HG03571 (cell line): ENCODE results near the gene PTGES3L.

Experiments used
- ATAC-seq: cut with Tn5 transposase; IDR thresholded peaks from one replicate; pipeline ENCODE4 v1.9.1; 2021; ENCODE audit not compliant: unreplicated experiment

Gene PTGES3L

DNA sequence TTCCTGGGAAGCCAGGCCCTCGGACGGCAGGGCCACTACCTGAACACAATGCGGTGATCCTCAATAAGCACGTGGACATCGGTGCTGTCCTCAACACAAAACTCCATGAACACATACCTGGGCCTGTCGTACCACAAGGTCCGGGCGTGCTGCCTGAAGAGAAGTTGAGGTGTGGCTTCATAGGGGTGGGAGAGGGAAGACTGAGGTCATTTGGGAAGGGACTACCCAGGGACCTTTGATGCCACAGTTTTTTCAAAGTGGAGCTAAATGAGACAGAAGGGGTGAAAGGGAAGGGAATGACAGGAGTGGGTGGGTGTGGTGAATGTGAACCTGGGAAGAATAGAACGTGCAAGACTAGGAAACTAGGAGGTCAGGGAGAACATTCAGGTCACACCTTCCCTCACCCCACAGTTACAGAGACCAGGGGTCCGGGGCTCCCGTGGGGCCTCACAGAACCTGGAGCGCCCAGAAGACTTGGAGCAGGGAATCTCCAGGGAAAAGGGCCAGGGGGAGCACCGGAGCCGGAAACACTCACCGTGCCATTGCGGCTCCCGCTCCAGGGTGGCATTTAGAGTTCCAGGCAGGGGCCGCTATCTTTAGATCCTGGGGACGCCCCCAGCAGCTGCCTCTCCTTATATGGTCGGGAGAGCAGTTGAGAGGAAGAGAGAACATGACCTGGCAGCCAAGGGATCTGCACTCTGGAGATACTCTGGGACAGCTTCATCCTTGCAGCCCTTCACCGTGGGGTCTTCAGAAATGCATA, at the start of gene PTGES3L:
Gene PTGES3L, minus strand, starts transcription at position 570 of the 763 bp plus-strand sequence. Its CDS starts 27 bp downstream, at position 543.
- no peak for ATAC-seq

DNA sequence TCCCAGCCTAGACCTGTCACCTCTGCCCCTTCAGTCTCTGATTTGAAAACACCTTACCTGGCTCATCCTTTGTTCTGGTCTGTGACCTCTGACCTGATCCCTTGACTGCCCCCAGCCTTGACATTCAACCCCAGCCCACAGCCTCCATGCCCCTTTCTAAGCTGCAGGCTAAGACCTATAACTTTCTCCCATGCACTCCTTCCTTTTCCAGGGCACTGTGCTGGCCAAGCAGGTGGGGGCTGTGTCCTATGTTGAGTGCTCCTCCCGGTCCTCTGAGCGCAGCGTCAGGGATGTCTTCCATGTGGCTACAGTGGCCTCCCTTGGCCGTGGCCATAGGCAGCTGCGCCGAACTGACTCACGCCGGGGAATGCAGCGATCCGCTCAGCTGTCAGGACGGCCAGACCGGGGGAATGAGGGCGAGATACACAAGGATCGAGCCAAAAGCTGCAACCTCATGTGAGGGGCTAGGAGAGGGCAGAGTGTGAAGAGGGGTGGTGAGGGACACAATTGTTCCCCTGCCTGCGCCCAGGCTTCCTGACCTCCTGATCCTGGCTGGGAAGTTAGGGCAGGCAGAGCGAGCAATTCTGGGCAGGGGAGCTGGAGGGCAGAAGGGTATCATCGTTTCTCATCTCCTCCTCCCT, 48.5 kb upstream of the PTGES3L start:
- no peak for ATAC-seq

- ATAC-seq: no peak
Measured at GRCh38 chr17:43027091-43028032, 47.5 kb upstream of the PTGES3L start.

DNA sequence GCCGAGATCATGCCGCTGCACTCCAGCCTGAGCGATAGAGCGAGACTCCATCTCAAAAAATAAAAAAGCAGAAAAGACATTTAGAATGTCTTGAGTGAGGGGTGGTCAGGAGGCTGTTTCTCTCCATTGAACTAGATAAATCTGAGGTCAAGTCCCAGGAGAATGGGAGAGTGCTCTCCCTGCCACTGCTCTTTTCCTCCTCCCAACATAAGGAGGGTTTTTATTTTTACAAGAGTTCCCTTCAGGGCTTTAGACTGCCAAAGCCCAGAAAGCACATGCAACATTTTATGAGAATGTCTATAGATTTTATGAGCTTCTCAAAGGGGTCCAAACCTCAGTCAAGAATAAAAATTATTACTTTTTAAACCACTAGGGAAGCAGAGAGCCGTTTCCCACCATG, 46.7 kb upstream of the PTGES3L start:
- ATAC-seq: no peak

DNA sequence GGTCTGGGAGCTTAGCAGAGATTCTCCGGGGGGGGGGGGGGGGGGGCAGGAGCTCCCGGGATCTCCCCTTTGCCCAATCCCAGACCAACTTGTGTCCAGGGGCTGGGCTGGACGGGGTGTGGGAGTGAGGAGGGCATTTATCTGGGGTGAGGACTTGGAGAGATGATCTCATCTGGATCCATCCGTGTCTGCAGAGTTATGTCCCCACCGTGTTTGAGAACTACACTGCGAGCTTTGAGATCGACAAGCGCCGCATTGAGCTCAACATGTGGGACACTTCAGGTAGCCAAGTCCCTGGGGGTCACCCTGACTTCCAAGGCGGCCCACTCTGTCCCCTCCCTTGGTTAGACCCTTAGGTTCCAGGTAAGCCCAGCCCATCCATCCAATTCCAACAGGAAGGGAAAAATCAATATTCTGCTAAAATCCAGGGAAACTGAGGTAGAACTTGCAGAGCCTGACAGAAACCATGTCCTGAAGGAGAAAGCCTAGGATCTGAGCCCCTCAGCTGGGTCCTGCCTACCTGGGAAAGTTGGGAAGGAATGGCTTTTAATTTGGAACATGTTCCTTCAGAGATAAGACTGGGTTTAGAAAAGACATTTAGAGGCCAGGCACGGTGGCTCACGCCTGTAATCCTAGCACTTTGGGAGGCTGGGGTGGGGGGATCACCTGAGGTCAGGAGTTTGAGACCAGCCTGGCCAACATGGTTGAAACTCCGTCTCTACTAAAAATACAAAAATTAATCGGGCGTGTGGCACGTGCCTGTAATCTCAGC, 46.1 kb upstream of the PTGES3L start:
- no peak for ATAC-seq

GRCh38 chr17:43025290-43025657, 45.4 kb upstream of the PTGES3L start:
- no peak for ATAC-seq

DNA sequence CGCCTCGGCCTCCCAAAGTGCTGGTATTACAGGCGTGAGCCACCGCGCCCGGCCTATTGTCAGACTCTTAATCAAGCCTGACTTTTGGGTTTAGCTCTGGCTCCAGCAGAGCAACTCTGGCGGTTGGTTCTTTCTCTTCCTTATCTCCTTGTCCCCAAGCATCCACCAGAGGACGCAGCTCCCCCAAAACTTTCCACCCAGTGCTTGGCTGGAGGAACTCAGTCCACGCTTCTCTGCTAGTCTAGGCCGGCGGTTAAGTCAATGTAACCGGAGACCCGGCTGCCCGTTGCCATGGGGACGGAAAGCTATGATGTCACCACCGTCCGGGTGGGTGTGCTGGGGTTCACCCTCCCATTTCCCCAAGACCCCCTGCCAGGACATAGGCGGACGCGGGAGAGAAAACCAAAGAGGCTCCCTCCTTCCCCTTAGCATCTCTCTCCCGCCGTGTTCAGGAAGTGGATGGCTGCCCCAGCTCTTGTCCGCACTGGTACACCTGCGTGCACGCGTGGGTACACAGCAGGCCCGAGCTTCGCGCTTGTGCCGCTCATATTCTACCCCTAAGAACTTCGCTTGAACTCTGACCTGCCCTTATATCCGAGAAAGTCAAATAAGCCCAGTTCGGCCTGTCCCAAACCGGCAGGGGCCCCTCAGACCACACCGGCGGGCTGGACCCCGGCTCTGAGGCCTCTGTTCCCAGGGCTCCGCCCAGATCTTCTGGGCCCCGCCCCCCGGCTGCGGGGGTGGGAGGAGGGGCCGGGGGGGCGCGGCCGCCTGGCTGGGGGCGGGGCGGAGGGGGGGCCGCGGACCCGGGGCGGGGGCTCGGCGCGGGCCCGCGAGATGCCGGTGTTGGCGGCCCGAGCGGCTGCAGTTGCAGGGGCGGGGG, 44.8 kb upstream of the PTGES3L start, which contains the start of gene RND2:
Gene RND2, plus strand, starts transcription at position 825 of the 883 bp plus-strand sequence. CDS start 117 bp downstream, outside the sequence.
- ATAC-seq: no peak

DNA sequence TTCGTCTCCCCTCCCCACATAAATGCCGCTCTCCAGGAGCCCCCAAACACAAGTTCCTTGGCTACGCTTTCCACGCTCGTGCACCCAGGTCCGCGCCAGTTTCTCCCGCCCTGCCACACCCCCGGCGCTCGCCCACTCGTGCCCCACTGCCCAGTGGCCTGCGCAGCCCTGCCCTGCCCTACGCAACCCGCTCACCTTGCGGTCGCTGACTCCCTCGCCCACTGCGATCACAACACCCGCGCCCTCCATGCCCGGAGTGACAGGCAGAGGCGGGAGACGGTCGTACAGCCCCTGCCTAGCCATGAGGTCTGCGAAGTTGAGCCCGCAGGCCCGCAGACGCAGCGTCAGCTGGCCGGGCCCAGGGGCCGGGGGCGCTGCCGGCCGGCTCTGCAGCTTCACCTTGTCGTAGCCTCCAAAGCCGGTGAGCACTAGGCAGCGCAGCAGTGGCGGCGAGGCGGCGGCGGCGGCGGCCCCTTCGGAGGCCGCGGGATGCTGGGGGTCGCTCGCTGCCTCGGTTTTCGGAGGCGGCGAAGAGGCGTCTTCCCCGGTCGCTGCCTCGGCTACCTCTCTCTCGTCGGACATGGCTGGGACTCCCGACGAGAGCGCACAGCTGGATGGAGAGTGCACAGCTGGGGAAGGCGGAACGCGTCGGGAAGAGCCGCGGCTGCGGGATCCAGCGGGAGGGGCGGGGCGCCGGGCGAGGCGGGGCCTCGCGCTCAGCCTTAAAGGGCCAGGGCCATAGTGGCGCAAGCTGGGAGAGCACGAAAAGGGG, 42.0 kb upstream of the PTGES3L start, which contains the start of gene VAT1:
Gene VAT1, minus strand, starts transcription at position 645 of the 772 bp plus-strand sequence. Its CDS starts 63 bp downstream, at position 582.
- no peak for ATAC-seq

GRCh38 chr17:43020789-43021740, 41.2 kb upstream of the PTGES3L start:
- no peak for ATAC-seq

- ATAC-seq: no peak
Measured at GRCh38 chr17:43020030-43020621, 40.2 kb upstream of the PTGES3L start.

GRCh38 chr17:43019418-43019817, 39.5 kb upstream of the PTGES3L start:
- ATAC-seq: no peak

DNA sequence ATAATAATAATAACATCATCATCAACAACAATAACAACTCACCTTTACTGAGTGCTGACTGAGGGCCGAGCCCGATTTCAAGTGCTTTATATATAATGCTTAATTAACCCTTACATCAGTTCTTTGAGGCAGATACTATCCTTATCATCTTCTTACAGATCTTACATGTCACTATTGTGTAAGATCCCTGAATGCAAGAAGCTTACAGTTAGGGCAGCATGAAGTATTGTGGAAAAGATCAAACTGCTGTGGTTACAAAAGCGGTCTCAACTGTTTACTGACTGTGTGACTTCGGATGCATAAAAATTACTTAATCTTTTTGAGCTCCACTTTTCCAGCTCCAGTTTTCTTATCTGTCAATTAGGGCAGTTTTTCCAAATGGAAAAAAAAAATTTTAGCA, 39.1 kb upstream of the PTGES3L start:
- no peak for ATAC-seq

- no peak for ATAC-seq
Measured at GRCh38 chr17:43018008-43018853, 38.4 kb upstream of the PTGES3L start.

DNA sequence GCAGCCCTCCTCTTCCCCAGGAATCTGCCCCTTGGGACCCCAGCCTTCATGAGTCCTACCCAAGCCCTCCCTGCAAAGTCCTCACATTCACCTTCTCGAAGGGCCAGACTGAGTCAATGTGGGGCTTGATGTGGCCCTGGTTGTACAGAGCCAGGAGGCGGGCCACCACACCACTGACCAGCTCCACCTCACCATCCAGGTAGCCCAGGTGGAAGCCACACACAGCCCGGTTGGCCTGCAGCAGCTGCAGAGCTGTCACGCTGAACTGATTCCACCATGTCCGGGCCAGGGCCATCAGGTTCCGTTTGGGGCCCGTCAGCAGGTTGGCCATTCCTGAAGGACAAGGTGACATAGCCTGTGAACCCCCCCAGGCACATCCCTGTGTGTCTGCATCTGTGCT, 36.3 kb upstream of the PTGES3L start:
- ATAC-seq: no peak

DNA sequence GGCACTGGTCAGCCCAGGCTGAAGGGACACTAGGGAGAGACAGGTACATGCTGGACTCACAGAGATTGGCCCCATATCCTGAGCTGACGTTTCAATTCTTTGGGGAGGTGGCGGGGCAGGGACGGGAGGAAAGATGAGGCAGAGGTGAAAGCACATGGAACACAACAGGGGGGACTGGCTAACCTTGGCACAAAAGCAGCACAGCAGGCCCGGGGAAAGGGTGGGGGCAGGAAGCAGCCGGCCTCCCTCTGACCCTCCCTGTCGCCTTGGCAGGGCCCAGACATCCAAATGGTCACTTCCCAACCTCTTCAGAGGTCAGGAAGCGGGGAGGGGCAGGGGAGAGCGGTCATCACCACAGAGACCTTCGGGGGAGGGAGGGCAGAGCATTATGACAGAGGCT, 35.7 kb upstream of the PTGES3L start:
- no peak for ATAC-seq
